HAP-1 (cell line): ENCODE measurements around the gene NDUFAB1.
"Not testable (repeated sequence)": the region's sequence is repeated elsewhere in the genome, so short reads cannot be mapped to it uniquely, and the experiment has no call there.

ENCODE experiments used
- DNase-seq, 2 experiments: peaks; one replicate each; pipeline ENCODE4 v3.0.0-alpha.2; 2016 to 2020; ENCODE audit warnings: low spot score in 2 of 2
- H3K27me3 ChIP-seq: fragments of 250-450 bp; sonication (Bioruptor Pico); 2 replicates; pipeline ENCODE4 v1.5.1; 2020; ENCODE audit warnings: low read depth, mild to moderate bottlenecking, moderate library complexity
- H3K36me3 ChIP-seq: fragments of 250-450 bp; sonication (Bioruptor Pico); replicated peaks from 2 replicates; pipeline ENCODE4 v1.5.1; 2020; ENCODE audit warnings: mild to moderate bottlenecking
- H3K4me1 ChIP-seq: fragments of 250-450 bp; sonication (Bioruptor Pico); 2 replicates; pipeline ENCODE4 v1.5.1; 2020; ENCODE audit warnings: mild to moderate bottlenecking
- H3K4me3 ChIP-seq: fragments of 250-450 bp; sonication (Bioruptor Pico); 2 replicates; pipeline ENCODE4 v1.5.1; 2020; ENCODE audit warnings: mild to moderate bottlenecking, moderate library complexity
- H3K9me3 ChIP-seq: fragments of 250-450 bp; sonication (Bioruptor Pico); 2 replicates; pipeline ENCODE4 v1.5.1; 2020; ENCODE audit warnings: mild to moderate bottlenecking, moderate library complexity
- in situ Hi-C: fragments of 300-500 bp; cut with MboI; formaldehyde crosslinking; loops from 3 replicates; pipeline ENCODE4 v1.14.3; 2020; ENCODE audit warnings: low sequenced_read_pairs, inconsistent platforms, mixed read lengths

Gene NDUFAB1

DNA sequence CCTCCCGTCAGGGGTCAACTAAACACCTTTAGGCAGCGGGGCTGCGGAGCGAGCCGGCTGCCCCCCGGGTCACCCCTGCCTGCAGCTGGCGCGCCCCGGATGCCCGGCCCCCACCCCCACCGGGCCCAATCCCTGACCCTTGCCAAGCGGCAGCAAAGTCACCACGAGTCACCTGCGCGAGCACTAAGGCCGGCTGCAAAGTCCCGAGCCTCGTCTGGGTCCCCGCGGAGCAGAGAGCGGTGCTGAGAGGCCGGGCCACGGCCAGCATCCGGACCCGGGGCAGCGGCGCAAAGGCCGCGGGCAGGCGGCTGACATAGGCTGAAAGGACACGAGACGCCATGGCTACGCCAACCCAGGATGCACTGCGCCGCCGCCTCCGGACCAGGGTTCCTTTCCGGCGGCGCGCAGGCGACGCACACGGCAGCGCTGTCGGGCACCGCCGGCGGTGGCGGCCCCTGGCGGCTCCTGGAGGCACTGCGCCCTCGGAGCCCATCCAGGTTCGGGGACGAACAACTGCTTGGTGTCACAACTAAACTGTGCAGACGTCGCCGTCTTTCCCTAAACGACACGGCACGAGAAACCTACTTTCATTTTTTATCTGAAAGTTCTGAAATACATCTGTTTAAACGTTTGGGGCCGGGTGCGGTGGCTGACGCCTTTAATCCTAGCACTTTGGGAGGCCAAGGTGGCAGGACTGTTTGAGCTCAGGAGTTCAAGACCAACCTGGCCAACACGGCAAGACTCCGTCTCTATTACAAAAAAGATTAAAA, at the start of gene NDUFAB1:
TSS of gene NDUFAB1 (minus strand) at position 366 of the 770 bp plus-strand sequence. CDS start at position 340, 26 bp downstream.
- in situ Hi-C loops: loop anchor here (5.0 kb wide), 1 partner anchor 46 kb away; the partner anchor contains the start of genes DCTN5 and PALB2
- peaks cover 28% of the 10 kb centered on the region for H3K4me1 ChIP-seq
- H3K9me3 ChIP-seq: no peaks in the 10 kb centered on the region
- H3K4me3 ChIP-seq: peak within 1 kb of the TSS; percentile 96
- peaks cover 37% of the 10 kb centered on the region for H3K36me3 ChIP-seq
- DNase-seq: peak; percentile 75 to 91
- H3K27me3 ChIP-seq: no peaks in the 10 kb centered on the region

GRCh38 chr16:23642246-23642774, 46.2 kb upstream of the NDUFAB1 start:
- peak overlapping the region; percentile 73 for H3K4me3 ChIP-seq
- H3K4me1 ChIP-seq: 0 out of 2 replicates have a peak, but pooled peaks cover 3% of the 10 kb centered on the region
- H3K27me3 ChIP-seq: no peaks in the 10 kb centered on the region
- no peak for DNase-seq
- in situ Hi-C loops: loop anchor here (5.0 kb wide), 1 partner anchor 45 kb away; the partner anchor contains the start of gene NDUFAB1
- no peaks in the 10 kb centered on the region for H3K9me3 ChIP-seq
- H3K36me3 ChIP-seq: peaks cover 38% of the 10 kb centered on the region

DNA sequence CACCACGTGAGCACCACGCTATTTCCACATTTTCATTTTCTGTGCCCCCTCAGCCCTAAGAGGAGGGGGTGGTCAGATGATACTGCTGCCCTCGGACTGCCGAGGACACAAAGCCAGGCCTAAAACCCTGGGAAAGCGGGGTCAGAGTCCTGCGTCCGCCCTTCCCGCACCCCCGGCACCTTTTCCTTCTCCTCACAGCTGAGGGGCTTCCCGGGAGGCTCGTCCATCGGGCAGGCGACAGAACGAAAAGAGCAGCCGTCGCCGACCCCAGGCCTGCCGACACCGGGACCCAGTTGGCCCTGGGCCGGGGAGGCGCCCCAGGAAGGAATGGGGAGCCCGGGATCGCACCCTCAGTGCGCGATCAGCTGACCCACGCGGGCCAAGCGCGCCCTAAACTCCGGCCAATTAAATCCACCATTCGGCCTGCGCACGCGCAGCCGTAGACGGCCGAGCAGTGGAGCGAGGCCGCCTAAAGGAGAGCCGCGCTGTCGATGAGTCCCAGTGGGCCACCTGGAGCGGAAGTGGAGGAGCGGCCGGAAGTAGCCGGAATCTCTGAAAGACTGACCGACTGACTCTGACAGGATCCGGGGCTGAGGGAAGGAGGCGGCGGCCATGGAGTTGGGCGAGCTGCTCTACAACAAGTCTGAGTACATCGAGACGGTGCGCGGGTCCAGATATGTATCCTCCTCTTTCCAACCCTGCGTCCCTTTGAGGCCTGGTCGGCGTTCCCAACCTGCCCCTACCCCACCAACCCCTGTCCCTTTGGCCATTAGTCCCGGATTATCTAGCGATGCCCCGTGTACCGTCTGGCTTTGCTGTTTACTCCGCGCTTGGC, 45.0 kb upstream of the NDUFAB1 start, which contains the start of the genes DCTN5 and PALB2:
TSS of gene DCTN5 (plus strand) at position 536 of the 835 bp plus-strand sequence. CDS start at position 613, 77 bp downstream.
TSS of gene PALB2 (minus strand) at position 380 of the 835 bp plus-strand sequence. CDS start at position 227, 153 bp downstream.
- Histone ChIP-seq H3K27me3 (no peaks in the 10 kb centered on the region), H3K4me1 (0 out of 2 replicates have a peak, but pooled peaks cover 3% of the 10 kb centered on the region), H3K9me3 (no peaks in the 10 kb centered on the region), H3K36me3 (peaks cover 42% of the 10 kb centered on the region), H3K4me3 (peak within 1 kb of the TSS; percentile 73)
- in situ Hi-C loops: loop anchor here (5.0 kb wide), 1 partner anchor 44 kb away; the partner anchor contains the start of gene NDUFAB1
- peak; percentile 92 to 95 for DNase-seq

GRCh38 chr16:23640615-23640930, 44.5 kb upstream of the NDUFAB1 start:
- Histone ChIP-seq H3K4me3 (peak overlapping the region; percentile 73), H3K9me3 (no peaks in the 10 kb centered on the region), H3K36me3 (peaks cover 41% of the 10 kb centered on the region), H3K27me3 (no peaks in the 10 kb centered on the region), H3K4me1 (0 out of 2 replicates have a peak, but pooled peaks cover 3% of the 10 kb centered on the region)
- in situ Hi-C loops: loop anchor here (5.0 kb wide), 1 partner anchor 43 kb away; the partner anchor contains the start of gene NDUFAB1
- peak; percentile 73 to 80 for DNase-seq

DNA sequence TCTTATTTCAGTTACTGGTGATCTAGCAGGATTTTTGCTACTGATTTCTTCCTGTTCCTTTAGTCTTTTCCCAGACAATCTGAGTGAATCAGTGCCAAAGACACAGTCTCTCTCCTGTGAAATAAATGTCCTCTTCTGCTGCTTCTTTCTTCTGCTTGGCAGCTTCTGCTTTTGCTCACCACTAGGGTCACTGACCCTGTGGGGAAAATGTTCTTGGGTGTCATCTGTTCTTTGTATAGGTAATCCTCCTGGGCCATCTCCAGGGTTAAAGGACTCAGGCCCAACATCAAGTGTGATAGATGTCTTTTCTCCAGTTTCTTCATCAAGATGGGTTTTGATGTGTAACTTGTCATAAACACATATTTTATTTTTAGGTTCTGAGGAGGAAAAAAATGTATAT, 39.8 kb upstream of the NDUFAB1 start:
- H3K36me3 ChIP-seq: peaks cover 44% of the 10 kb centered on the region
- no peak overlapping the region for H3K4me3 ChIP-seq
- H3K4me1 ChIP-seq: 0 out of 2 replicates have a peak, but pooled peaks cover 3% of the 10 kb centered on the region
- H3K9me3 ChIP-seq: no peaks in the 10 kb centered on the region
- no peaks in the 10 kb centered on the region for H3K27me3 ChIP-seq
- DNase-seq: no peak
- in situ Hi-C loops: no loop called here

DNA sequence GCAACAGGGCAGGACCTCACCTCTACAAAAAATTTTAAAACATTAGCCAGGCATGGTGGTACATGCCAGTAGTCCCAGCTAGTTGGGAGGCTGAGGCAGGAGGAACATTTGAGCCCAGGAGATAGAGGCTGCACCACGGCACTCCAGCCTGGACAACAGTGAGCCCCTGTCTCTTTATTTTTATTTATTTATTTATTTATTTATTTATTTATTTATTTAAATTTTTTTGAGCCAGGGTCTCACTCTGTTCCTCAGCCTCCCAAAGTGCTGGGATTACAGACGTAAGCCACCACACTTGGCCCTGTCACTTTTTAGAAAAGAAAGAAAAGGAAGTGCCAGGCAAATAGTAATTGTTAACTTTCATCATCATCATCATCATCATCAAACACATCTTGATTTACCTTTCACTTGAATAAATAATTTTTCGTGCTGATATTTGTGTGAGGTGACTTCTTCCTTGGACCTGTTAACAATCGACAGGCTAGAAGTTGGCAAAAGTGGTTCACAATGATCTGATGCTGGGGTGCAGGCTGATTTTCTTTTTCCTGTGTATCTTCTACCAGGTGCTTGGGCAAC, 38.4 kb upstream of the NDUFAB1 start:
- no peaks in the 10 kb centered on the region for H3K9me3 ChIP-seq
- H3K4me1 ChIP-seq: no peaks in the 10 kb centered on the region
- in situ Hi-C loops: no loop called here
- no peak for DNase-seq
- no peaks in the 10 kb centered on the region for H3K27me3 ChIP-seq
- H3K4me3 ChIP-seq: no peak overlapping the region
- peaks cover 55% of the 10 kb centered on the region for H3K36me3 ChIP-seq

GRCh38 chr16:23631874-23632273, 35.8 kb upstream of the NDUFAB1 start:
- in situ Hi-C loops, H3K4me3 ChIP-seq, H3K9me3 ChIP-seq, H3K27me3 ChIP-seq, H3K4me1 ChIP-seq, DNase-seq: not testable (repeated sequence)
- H3K36me3 ChIP-seq: peaks cover 56% of the 10 kb centered on the region

DNA sequence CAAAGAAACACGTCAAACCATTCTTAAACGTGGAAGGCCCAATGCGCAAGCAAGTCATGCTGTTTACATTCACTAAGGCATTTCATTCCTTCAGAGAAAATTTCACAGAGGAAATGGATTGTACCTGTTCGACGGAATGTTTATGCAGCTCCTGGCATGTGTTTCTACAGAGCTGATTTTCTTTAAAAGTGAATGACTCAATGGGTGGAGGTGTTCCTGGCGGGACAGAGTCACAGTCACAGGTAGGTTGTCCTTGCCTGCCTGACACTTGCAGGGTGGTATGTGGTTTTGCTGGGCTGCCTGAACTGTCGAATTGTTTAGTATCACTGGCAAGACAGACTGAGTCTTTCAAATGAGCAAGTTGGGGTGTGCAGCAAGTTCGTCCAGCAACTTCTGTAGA, 33.4 kb upstream of the NDUFAB1 start:
- no peaks in the 10 kb centered on the region for H3K4me1 ChIP-seq
- H3K4me3 ChIP-seq: no peak overlapping the region
- peaks cover 62% of the 10 kb centered on the region for H3K36me3 ChIP-seq
- in situ Hi-C loops: no loop called here
- no peaks in the 10 kb centered on the region for H3K9me3 ChIP-seq
- no peaks in the 10 kb centered on the region for H3K27me3 ChIP-seq
- no peak for DNase-seq

DNA sequence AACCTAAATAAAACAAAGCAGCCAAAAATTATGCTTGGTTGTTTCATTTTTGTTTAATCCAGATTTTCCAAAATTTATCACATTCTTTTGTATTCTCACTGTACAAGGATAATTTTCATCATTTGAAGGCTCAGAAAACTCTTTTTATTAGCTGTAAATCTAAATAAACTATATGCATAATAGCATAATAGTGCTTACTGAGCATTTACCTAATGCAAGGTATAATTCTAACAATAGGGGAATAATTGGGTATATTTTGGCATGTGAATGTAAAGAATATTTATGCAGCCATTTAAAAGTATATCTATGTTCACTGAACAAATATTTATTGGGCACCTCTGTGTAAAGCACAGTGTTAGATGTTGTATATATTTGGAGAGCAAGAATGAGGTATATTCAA, 28.0 kb upstream of the NDUFAB1 start:
- in situ Hi-C loops: no loop called here

GRCh38 chr16:23615805-23616204, 19.7 kb upstream of the NDUFAB1 start:
- H3K4me1 ChIP-seq: no peaks in the 10 kb centered on the region
- no peak overlapping the region for H3K4me3 ChIP-seq
- no peaks in the 10 kb centered on the region for H3K9me3 ChIP-seq
- in situ Hi-C loops: no loop called here
- H3K27me3 ChIP-seq: no peaks in the 10 kb centered on the region
- no peak for DNase-seq
- peaks cover 49% of the 10 kb centered on the region for H3K36me3 ChIP-seq

More for the DNA sequence above, 28.0 kb upstream of the NDUFAB1 start:
- Histone ChIP-seq H3K4me1 (no peaks in the 10 kb centered on the region), H3K4me3 (no peak overlapping the region), H3K36me3 (peaks cover 75% of the 10 kb centered on the region), H3K27me3 (no peaks in the 10 kb centered on the region), H3K9me3 (no peaks in the 10 kb centered on the region)
- no peak for DNase-seq

DNA sequence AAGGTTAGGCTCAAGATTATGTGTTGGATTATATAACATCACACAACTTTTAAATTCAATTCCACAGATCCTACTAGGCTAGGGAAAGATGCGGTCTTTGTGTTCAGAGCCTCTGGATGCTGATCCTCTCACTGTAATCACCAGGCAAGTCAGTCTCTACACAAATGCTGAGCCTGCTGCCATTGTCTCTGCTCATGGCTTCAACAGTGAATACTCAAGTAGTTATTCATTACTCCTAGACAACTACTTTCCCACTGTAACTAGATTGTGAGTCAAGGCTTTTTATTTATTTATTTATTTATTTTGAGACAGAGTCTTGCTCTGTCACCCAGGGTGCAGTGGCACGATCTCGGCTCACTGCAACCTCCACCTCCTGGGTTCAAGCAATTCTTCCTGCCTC, 15.8 kb upstream of the NDUFAB1 start:
- no peaks in the 10 kb centered on the region for H3K9me3 ChIP-seq
- in situ Hi-C loops: no loop called here
- H3K4me3 ChIP-seq: no peak overlapping the region
- DNase-seq: no peak
- H3K27me3 ChIP-seq: no peaks in the 10 kb centered on the region
- no peaks in the 10 kb centered on the region for H3K4me1 ChIP-seq
- peaks cover 31% of the 10 kb centered on the region for H3K36me3 ChIP-seq

- H3K4me3 ChIP-seq, DNase-seq, H3K27me3 ChIP-seq, in situ Hi-C loops, H3K9me3 ChIP-seq, H3K4me1 ChIP-seq: not testable (repeated sequence)
- H3K36me3 ChIP-seq: peaks cover 28% of the 10 kb centered on the region
These were observed 14.8 kb upstream of the NDUFAB1 start for GRCh38 chr16:23610905-23611304.

- Histone ChIP-seq H3K9me3 (no peaks in the 10 kb centered on the region), H3K36me3 (peaks cover 37% of the 10 kb centered on the region), H3K4me3 (no peak overlapping the region), H3K27me3 (no peaks in the 10 kb centered on the region), H3K4me1 (no peaks in the 10 kb centered on the region)
- in situ Hi-C loops: no loop called here
- DNase-seq: no peak
These were observed 13.8 kb upstream of the NDUFAB1 start for GRCh38 chr16:23609929-23610328.
